Measurements from ENCODE around the gene LYPD3. TPM values are rescaled to one million over a fixed set of nuclear protein-coding genes. Genes with fewer than 3 reads are reported as not detected.
A peak's percentile ranks its signal among the peaks of the same experiment; 100 is the strongest.
"Not testable (repeated sequence)": the region's sequence is repeated elsewhere in the genome, so short reads cannot be mapped to it uniquely, and the experiment has no call there.

The LYPD3 gene
- total RNA-seq (0.49 TPM), polyA plus RNA-seq (ENCODE audit: insufficient read depth in 1 of 8, insufficient read length in 8 of 8, low replicate concordance in 1 of 8) (10 to 100 TPM in 1 of 8 donors, 1 to 10 TPM in 2, under 1 TPM in 5; 0.39 to 13.9 (median 0.88) TPM)
- long read RNA-seq, donor 1, result 0 reads
- long read RNA-seq, donor 2, partial matches to known transcripts, result 0 of 2 reads
- long read RNA-seq, donor 2, other reads (novel, unspliced or antisense), result 0 of 2 reads
- long read RNA-seq, donor 3, result 0 reads
- long read RNA-seq, donor 4, result 0 reads
- long read RNA-seq, donor 5, result 0 reads
- long read RNA-seq, donor 6, partial matches to known transcripts, result 0 of 1 reads
- long read RNA-seq, donor 6, other reads (novel, unspliced or antisense), result 0 of 1 reads
- long read RNA-seq, donor 7, result 0 reads
- long read RNA-seq, donor 8, result 0 reads
- long read RNA-seq, donor 9, result 0 reads
- long read RNA-seq, donor 10, result 0 reads
- long read RNA-seq, donor 11, result 0 reads

DNA sequence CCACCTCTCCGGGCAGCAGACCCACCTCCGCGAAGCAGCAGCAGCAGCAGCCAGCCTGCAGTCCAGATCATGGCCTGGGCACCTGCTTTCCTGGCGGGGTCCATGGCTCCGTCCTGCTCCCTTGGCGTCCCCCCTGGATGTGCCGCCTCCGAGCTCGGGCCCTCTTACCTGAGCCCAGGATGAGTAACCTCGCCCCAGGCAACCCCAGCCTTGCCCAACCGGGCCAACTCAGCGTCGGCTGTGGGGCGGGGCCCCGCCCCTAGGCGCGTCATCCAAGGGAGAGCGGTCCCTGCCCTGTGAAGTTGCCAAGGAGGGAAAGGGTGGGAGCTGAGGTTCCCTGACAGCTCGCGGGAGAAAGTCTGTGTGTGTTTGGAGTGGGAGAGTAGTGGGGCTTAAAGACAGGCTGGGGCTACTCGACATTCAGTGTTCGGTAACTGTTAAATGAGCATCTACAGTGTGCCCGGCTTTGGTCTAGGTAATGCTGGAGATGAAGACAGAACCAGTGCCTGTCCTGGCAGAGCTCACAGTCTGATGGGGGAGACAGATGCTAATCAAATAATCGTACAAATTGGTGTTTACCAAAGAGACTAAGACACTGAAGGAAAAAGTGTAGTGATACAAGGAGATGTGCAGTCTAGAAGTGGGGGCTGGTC is at the start of gene LYPD3:
LYPD3 (minus strand) TSS at position 141 of the 653 bp plus-strand sequence; CDS start at position 104, 37 bp downstream.
- H3K36me3 ChIP-seq (ENCODE audit: control insufficient read depth, insufficient read depth, low read length), result no peaks in the 10 kb centered on the region
- peak within 1 kb of the TSS; percentile 67 for H3K4me3 ChIP-seq (ENCODE audit: low read length)
- no peak for DNase-seq
- peak within 1 kb of the TSS; percentile 79 for H3K27ac ChIP-seq (ENCODE audit: low read length)
- peaks cover 21% of the 10 kb centered on the region for H3K27me3 ChIP-seq (ENCODE audit: control insufficient read depth, insufficient read depth, low read length)
- no peaks in the 10 kb centered on the region for H3K9me3 ChIP-seq (replicated peaks; ENCODE audit: control insufficient read depth, low read depth, low read length)
- WGBS (ENCODE audit: insufficient coverage), result 21% methylated on average over 24 of the region's 24 CpGs
- peaks cover 21% of the 10 kb centered on the region for H3K4me1 ChIP-seq (ENCODE audit: control insufficient read depth, insufficient read depth, low read length)

GRCh38 chr19:43512399-43512798 is 47.0 kb upstream of the LYPD3 start:
- not testable (repeated sequence) for H3K9me3 ChIP-seq (replicated peaks; ENCODE audit: control insufficient read depth, low read depth, low read length); H3K27ac ChIP-seq (ENCODE audit: low read length); DNase-seq; H3K27me3 ChIP-seq (ENCODE audit: control insufficient read depth, insufficient read depth, low read length); H3K4me3 ChIP-seq (ENCODE audit: low read length); H3K4me1 ChIP-seq (ENCODE audit: control insufficient read depth, insufficient read depth, low read length)
- H3K36me3 ChIP-seq (ENCODE audit: control insufficient read depth, insufficient read depth, low read length), result peaks cover 15% of the 10 kb centered on the region

DNA sequence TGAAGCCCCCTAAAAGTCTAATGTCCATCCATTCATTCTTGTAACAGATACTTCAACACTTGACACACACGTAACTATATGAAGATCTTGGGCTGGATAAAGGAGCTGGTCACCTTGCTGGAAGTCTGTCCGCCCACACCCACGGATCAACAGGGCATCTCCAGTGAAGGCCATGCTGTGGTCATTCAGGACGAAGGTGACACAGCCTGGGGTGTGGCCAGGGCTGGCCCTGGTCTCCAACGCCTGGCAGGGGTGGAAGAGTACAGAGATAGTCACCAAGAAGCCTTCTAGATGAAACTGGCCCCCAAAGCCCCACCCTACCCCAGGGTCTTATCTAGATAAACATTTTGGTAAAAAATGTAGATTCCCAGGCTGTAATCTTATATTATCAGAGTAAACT is 45.9 kb upstream of the LYPD3 start:
- Histone ChIP-seq H3K4me1 (ENCODE audit: control insufficient read depth, insufficient read depth, low read length) (no peaks in the 10 kb centered on the region), H3K4me3 (ENCODE audit: low read length) (no peak overlapping the region), H3K9me3 (replicated peaks; ENCODE audit: control insufficient read depth, low read depth, low read length) (no peaks in the 10 kb centered on the region), H3K27ac (ENCODE audit: low read length) (no peak overlapping the region), H3K27me3 (ENCODE audit: control insufficient read depth, insufficient read depth, low read length) (no peaks in the 10 kb centered on the region), H3K36me3 (ENCODE audit: control insufficient read depth, insufficient read depth, low read length) (peaks cover 19% of the 10 kb centered on the region)
- DNase-seq, result no peak
- 96% methylated on average over 4 of the region's 5 CpGs for WGBS (ENCODE audit: insufficient coverage)

DNA sequence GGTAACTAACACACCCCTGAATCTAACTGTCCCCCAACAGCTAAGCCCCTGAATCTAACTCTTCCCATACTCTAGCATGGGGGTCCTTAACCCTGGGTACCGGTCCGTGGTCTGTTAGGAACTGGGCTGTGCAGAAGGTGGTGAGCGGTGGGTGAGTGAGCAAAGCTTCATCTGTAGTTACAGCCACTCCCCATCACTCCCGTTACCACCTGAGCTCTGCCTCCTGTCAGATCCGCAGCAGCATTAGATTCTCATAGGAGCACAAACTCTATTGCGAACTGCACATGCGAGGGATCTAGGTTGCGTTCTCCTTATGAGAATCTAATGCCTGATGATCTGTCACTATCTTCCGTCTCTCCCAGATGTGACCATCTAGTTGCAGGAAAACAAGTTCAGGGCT is 45.3 kb upstream of the LYPD3 start:
- H3K36me3 ChIP-seq (ENCODE audit: control insufficient read depth, insufficient read depth, low read length), result peaks cover 23% of the 10 kb centered on the region

DNA sequence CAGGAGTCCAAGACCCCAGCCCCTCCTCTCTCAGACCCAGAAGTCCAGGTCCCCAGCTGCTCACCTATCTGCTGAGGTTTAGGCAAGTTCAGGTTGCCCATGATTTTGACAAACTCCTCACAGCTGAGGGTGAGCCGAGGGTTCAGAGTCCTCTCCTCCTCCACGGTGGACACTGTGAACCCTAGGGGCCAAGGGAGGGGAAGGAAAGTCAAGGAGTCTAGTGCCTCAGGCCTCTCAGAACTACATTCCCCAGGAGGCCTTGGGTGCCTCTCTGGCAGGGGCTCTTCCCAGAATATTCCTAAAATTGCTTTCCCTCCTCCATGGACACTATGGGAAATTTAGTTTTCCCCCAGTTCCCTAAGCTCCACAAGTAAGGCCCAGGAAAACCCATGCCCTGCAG is 42.5 kb upstream of the LYPD3 start:
- H3K36me3 ChIP-seq (ENCODE audit: control insufficient read depth, insufficient read depth, low read length), result peaks cover 23% of the 10 kb centered on the region

More for the DNA sequence above, 45.3 kb upstream of the LYPD3 start:
- 100% methylated on average over 5 of the region's 9 CpGs for WGBS (ENCODE audit: insufficient coverage)
- Histone ChIP-seq H3K4me3 (ENCODE audit: low read length) (no peak overlapping the region), H3K27me3 (ENCODE audit: control insufficient read depth, insufficient read depth, low read length) (no peaks in the 10 kb centered on the region), H3K27ac (ENCODE audit: low read length) (no peak overlapping the region), H3K9me3 (replicated peaks; ENCODE audit: control insufficient read depth, low read depth, low read length) (no peaks in the 10 kb centered on the region), H3K4me1 (ENCODE audit: control insufficient read depth, insufficient read depth, low read length) (no peaks in the 10 kb centered on the region)
- no peak for DNase-seq

DNA sequence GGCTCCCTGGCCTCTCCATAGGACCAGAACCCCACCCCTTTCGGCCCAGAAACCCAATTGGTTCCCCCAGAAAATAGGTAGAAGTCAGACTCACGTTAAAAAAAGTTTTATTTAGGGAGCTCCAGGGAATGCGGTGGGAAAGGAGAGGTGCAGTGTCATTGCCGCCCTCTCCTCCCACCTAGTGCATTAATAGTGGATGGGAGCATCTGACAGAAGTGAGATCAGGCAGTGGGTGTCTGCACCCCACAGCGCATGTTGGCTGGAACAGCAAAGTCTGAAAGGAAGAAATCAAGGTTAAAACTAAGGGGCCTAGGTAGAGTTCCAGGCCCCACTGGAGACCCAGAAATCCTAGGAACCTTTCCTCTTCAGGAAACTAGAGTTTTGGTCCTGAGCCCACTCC is 41.2 kb upstream of the LYPD3 start:
- Histone ChIP-seq H3K4me1 (ENCODE audit: control insufficient read depth, insufficient read depth, low read length) (peaks cover 26% of the 10 kb centered on the region), H3K27me3 (ENCODE audit: control insufficient read depth, insufficient read depth, low read length) (peaks cover 12% of the 10 kb centered on the region), H3K9me3 (replicated peaks; ENCODE audit: control insufficient read depth, low read depth, low read length) (no peaks in the 10 kb centered on the region), H3K27ac (ENCODE audit: low read length) (no peak overlapping the region), H3K4me3 (ENCODE audit: low read length) (no peak overlapping the region), H3K36me3 (ENCODE audit: control insufficient read depth, insufficient read depth, low read length) (peaks cover 23% of the 10 kb centered on the region)
- no peak for DNase-seq
- WGBS (ENCODE audit: insufficient coverage), result no CpG with 5 or more reads among the region's 5 CpGs

More for the DNA sequence above, 42.5 kb upstream of the LYPD3 start:
- DNase-seq, result no peak
- no peaks in the 10 kb centered on the region for H3K27me3 ChIP-seq (ENCODE audit: control insufficient read depth, insufficient read depth, low read length)
- WGBS (ENCODE audit: insufficient coverage), result no CpG with 5 or more reads among the region's 2 CpGs
- H3K9me3 ChIP-seq (replicated peaks; ENCODE audit: control insufficient read depth, low read depth, low read length), result no peaks in the 10 kb centered on the region
- no peak overlapping the region for H3K27ac ChIP-seq (ENCODE audit: low read length)
- H3K4me1 ChIP-seq (ENCODE audit: control insufficient read depth, insufficient read depth, low read length), result peaks cover 19% of the 10 kb centered on the region
- no peak overlapping the region for H3K4me3 ChIP-seq (ENCODE audit: low read length)

- Histone ChIP-seq H3K27ac (ENCODE audit: low read length) (no peak overlapping the region), H3K4me1 (ENCODE audit: control insufficient read depth, insufficient read depth, low read length) (peaks cover 26% of the 10 kb centered on the region), H3K36me3 (ENCODE audit: control insufficient read depth, insufficient read depth, low read length) (peaks cover 23% of the 10 kb centered on the region), H3K27me3 (ENCODE audit: control insufficient read depth, insufficient read depth, low read length) (peaks cover 13% of the 10 kb centered on the region), H3K9me3 (replicated peaks; ENCODE audit: control insufficient read depth, low read depth, low read length) (no peaks in the 10 kb centered on the region), H3K4me3 (ENCODE audit: low read length) (no peak overlapping the region)
- DNase-seq, result no peak
- 100% methylated on average over 4 of the region's 5 CpGs for WGBS (ENCODE audit: insufficient coverage)
Observed at GRCh38 chr19:43505941-43506340, 40.5 kb upstream of the LYPD3 start.

GRCh38 chr19:43505186-43505456 is 39.7 kb upstream of the LYPD3 start:
- Histone ChIP-seq H3K36me3 (ENCODE audit: control insufficient read depth, insufficient read depth, low read length) (peaks cover 23% of the 10 kb centered on the region), H3K27ac (ENCODE audit: low read length) (peak overlapping the region; percentile 74), H3K9me3 (replicated peaks; ENCODE audit: control insufficient read depth, low read depth, low read length) (no peaks in the 10 kb centered on the region), H3K4me1 (ENCODE audit: control insufficient read depth, insufficient read depth, low read length) (peaks cover 26% of the 10 kb centered on the region), H3K4me3 (ENCODE audit: low read length) (no peak overlapping the region), H3K27me3 (ENCODE audit: control insufficient read depth, insufficient read depth, low read length) (peaks cover 13% of the 10 kb centered on the region)
- 83% methylated on average over 1 of the region's 3 CpGs for WGBS (ENCODE audit: insufficient coverage)
- no peak for DNase-seq

GRCh38 chr19:43504426-43505185 is 39.2 kb upstream of the LYPD3 start, which contains the start of gene PHLDB3:
Gene PHLDB3 (minus strand): TSS chr19:43504746. CDS start chr19:43504118, 628 bp downstream.
- Histone ChIP-seq H3K27ac (ENCODE audit: low read length) (peak within 1 kb of the TSS; percentile 86), H3K4me1 (ENCODE audit: control insufficient read depth, insufficient read depth, low read length) (peaks cover 26% of the 10 kb centered on the region), H3K9me3 (replicated peaks; ENCODE audit: control insufficient read depth, low read depth, low read length) (no peaks in the 10 kb centered on the region), H3K36me3 (ENCODE audit: control insufficient read depth, insufficient read depth, low read length) (peaks cover 18% of the 10 kb centered on the region), H3K27me3 (ENCODE audit: control insufficient read depth, insufficient read depth, low read length) (peaks cover 13% of the 10 kb centered on the region), H3K4me3 (ENCODE audit: low read length) (peak within 1 kb of the TSS; percentile 84)
- 0% methylated on average over 14 of the region's 42 CpGs for WGBS (ENCODE audit: insufficient coverage)
- DNase-seq, result peak; percentile 48

All from muscle of leg (tissue), 16 donors.